ENCODE measurements around the gene BRINP3. TPM values are rescaled to one million over a fixed set of nuclear protein-coding genes. Genes with fewer than 3 reads are reported as not detected.

Gene BRINP3
- total RNA-seq, 2 experiments from 2014 or later = not detected

DNA sequence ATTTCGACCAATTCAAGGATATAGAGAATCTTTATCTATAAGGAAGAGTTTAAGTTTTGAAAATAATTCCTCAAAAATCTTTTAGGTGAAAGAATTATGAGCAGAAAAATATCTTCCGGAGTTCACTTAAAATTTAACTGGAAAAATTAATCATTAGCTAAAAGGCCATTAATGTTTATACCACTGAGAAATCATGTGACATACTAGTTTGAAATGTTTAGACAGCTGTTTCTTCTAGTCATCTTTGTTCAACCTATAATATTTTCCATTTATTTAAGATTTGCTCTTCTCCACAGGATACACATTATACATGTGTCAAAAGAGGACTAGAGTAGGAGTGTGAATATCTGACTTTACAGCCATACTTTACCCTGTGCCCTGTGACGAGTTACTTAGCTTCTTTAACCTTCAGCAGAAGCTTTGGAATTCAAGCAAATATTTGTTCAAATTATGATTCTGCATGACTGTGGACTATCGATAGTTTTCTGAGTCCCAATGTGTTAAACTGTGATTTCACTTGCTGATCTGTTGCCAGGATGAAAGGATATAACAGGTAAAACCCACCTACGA, 374.8 kb downstream of the BRINP3 start:
- H3K27ac ChIP-seq (ENCODE audit: low read depth, low read length, poor library complexity, severe bottlenecking) = no peak overlapping the region
- no peaks in the 10 kb centered on the region for H3K9me2 ChIP-seq (ENCODE audit: insufficient read depth, low read length)
- no peak overlapping the region for H3K4me3 ChIP-seq (ENCODE audit: low read depth, low read length, poor library complexity, severe bottlenecking)
- H3K9me3 ChIP-seq (ENCODE audit: low read length) = no peaks in the 10 kb centered on the region
- BruUV-seq (replicated peaks) = no TSS peak
- no peak overlapping the region for H2AFZ ChIP-seq (ENCODE audit: low read length)
- no peaks in the 10 kb centered on the region for H3K4me1 ChIP-seq (ENCODE audit: insufficient read depth, low read length, poor library complexity, severe bottlenecking)
- DNase-seq (ENCODE audit: low spot score) = no peak
- no peak overlapping the region for H3K4me2 ChIP-seq (ENCODE audit: low read length)
- no peaks in the 10 kb centered on the region for H3K36me3 ChIP-seq (ENCODE audit: insufficient read depth, low read length)
- no peaks in the 10 kb centered on the region for H4K20me1 ChIP-seq (ENCODE audit: insufficient read depth, low read length)
- ChIA-PET CTCF (ENCODE audit: unreplicated experiment) (no interaction called here), POLR2A (no interaction called here)
- H3K79me2 ChIP-seq (ENCODE audit: insufficient read depth, low read depth, low read length) = no peaks in the 10 kb centered on the region
- intact Hi-C loops (cut with micrococcal nuclease; ENCODE audit: unreplicated experiment) = no loop called here
- no peak for TF ChIP-seq EZH2phosphoT487 (IDR thresholded peaks at IDR 0.05; ENCODE audit: borderline replicate concordance, low read depth, low read length)
- TF ChIP-seq, protein P1, sequence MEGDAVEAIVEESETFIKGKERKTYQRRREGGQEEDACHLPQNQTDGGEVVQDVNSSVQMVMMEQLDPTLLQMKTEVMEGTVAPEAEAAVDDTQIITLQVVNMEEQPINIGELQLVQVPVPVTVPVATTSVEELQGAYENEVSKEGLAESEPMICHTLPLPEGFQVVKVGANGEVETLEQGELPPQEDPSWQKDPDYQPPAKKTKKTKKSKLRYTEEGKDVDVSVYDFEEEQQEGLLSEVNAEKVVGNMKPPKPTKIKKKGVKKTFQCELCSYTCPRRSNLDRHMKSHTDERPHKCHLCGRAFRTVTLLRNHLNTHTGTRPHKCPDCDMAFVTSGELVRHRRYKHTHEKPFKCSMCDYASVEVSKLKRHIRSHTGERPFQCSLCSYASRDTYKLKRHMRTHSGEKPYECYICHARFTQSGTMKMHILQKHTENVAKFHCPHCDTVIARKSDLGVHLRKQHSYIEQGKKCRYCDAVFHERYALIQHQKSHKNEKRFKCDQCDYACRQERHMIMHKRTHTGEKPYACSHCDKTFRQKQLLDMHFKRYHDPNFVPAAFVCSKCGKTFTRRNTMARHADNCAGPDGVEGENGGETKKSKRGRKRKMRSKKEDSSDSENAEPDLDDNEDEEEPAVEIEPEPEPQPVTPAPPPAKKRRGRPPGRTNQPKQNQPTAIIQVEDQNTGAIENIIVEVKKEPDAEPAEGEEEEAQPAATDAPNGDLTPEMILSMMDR (conservative IDR thresholded peaks at IDR 0.05; ENCODE audit: low read length) = no peak

DNA sequence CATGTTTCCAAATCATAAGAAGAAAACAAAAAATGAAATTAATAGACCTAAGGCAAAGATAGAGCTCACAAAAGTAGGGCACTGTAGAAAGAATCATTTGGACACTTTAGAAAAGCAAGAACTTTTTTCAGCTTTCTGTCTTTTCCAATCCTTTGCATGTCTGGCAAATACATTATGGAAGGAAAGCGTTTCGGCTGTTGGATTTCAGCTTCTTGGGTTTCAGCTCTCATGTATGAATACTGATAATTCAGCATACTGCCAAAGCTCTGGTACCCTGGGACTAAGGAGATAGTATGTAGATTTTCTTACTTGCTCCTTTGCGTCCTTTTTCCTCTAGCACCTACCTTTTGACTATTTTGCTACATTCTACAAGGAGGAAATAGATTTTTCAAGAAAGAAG, 375.9 kb downstream of the BRINP3 start:
- ChIA-PET CTCF (ENCODE audit: unreplicated experiment) (no interaction called here), POLR2A (no interaction called here)
- Histone ChIP-seq H3K4me2 (ENCODE audit: low read length) (no peak overlapping the region), H3K27ac (ENCODE audit: low read depth, low read length, poor library complexity, severe bottlenecking) (no peak overlapping the region), H3K9me3 (ENCODE audit: low read length) (no peaks in the 10 kb centered on the region), H3K4me1 (ENCODE audit: insufficient read depth, low read length, poor library complexity, severe bottlenecking) (no peaks in the 10 kb centered on the region), H3K9me2 (ENCODE audit: insufficient read depth, low read length) (no peaks in the 10 kb centered on the region), H3K4me3 (ENCODE audit: low read depth, low read length, poor library complexity, severe bottlenecking) (no peak overlapping the region), H4K20me1 (ENCODE audit: insufficient read depth, low read length) (no peaks in the 10 kb centered on the region), H2AFZ (ENCODE audit: low read length) (no peak overlapping the region), H3K36me3 (ENCODE audit: insufficient read depth, low read length) (no peaks in the 10 kb centered on the region), H3K79me2 (ENCODE audit: insufficient read depth, low read depth, low read length) (no peaks in the 10 kb centered on the region)
- TF ChIP-seq, protein P1 (conservative IDR thresholded peaks at IDR 0.05; ENCODE audit: low read length) = no peak
- intact Hi-C loops (cut with micrococcal nuclease; ENCODE audit: unreplicated experiment) = no loop called here
- DNase-seq (ENCODE audit: low spot score) = no peak
- BruUV-seq (replicated peaks) = no TSS peak

DNA sequence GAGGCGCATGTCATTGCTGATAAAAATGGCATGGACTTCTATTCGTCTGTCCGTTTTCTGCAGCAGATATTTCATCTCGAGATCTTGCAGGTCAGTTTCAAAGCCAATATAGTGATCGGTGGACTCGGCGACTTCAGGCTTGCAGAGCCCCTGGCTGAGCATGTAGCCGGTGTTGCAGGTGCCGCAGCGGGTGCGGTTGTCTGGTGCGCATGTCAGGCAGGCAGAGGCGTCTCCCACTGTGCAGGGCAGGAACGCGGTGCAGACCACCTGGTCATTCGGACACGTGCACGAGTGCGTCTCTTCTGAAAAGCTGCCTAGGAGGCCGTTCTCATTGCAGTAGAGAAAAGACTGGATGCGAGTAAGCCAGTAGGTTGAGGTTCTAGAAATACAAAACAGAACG, 378.9 kb downstream of the BRINP3 start:
- Histone ChIP-seq H3K4me1 (ENCODE audit: insufficient read depth, low read length, poor library complexity, severe bottlenecking) (no peaks in the 10 kb centered on the region), H3K36me3 (ENCODE audit: insufficient read depth, low read length) (no peaks in the 10 kb centered on the region), H4K20me1 (ENCODE audit: insufficient read depth, low read length) (no peaks in the 10 kb centered on the region), H2AFZ (ENCODE audit: low read length) (no peak overlapping the region), H3K4me2 (ENCODE audit: low read length) (no peak overlapping the region), H3K27ac (ENCODE audit: low read depth, low read length, poor library complexity, severe bottlenecking) (no peak overlapping the region), H3K9me3 (ENCODE audit: low read length) (no peaks in the 10 kb centered on the region), H3K79me2 (ENCODE audit: insufficient read depth, low read depth, low read length) (no peaks in the 10 kb centered on the region), H3K4me3 (ENCODE audit: low read depth, low read length, poor library complexity, severe bottlenecking) (no peak overlapping the region), H3K9me2 (ENCODE audit: insufficient read depth, low read length) (no peaks in the 10 kb centered on the region)
- DNase-seq (ENCODE audit: low spot score) = no peak
- POLR2A ChIA-PET = interaction anchor here (0.7 to 1.0 kb wide), 3 partner anchors 16 to 26 kb away, joined by 3 to 6 read pairs (median 4); no protein-coding TSS in a partner anchor
- CTCF ChIA-PET (ENCODE audit: unreplicated experiment) = interaction anchor here (1.1 kb wide), 1 partner anchor 37 kb away, joined by 4 read pairs; no protein-coding TSS in a partner anchor
- intact Hi-C loops (cut with micrococcal nuclease; ENCODE audit: unreplicated experiment) = no loop called here
- no TSS peak for BruUV-seq (replicated peaks)
- TF ChIP-seq, protein P1 (conservative IDR thresholded peaks at IDR 0.05; ENCODE audit: low read length) = no peak
- no peak for TF ChIP-seq EZH2phosphoT487 (IDR thresholded peaks at IDR 0.05; ENCODE audit: borderline replicate concordance, low read depth, low read length)

Measured in OCI-LY7 (cell line).